Measurements from ENCODE around the gene APOF.
"Not testable (repeated sequence)": the region's sequence is repeated elsewhere in the genome, so short reads cannot be mapped to it uniquely, and the experiment has no call there.

The APOF gene

GRCh38 chr12:56332512-56333196 lies 30.0 kb downstream of the APOF start:
- DNase-seq (ENCODE audit: low spot score): no peak

- peak; percentile 18 for DNase-seq (ENCODE audit: low spot score)
These were observed 31.6 kb downstream of the APOF start for GRCh38 chr12:56330936-56331490.

GRCh38 chr12:56326533-56326932 lies 36.1 kb downstream of the APOF start:
- peak; percentile 23 for DNase-seq (ENCODE audit: low spot score)

- DNase-seq (ENCODE audit: low spot score): no peak
These were observed 36.5 kb downstream of the APOF start for GRCh38 chr12:56326126-56326525.

- DNase-seq (ENCODE audit: low spot score): no peak
These were observed 38.5 kb downstream of the APOF start for GRCh38 chr12:56324206-56324605.

- not testable (repeated sequence) for DNase-seq (ENCODE audit: low spot score)
These were observed 41.0 kb downstream of the APOF start for GRCh38 chr12:56321610-56322009.

- peak; percentile 25 for DNase-seq (ENCODE audit: low spot score)
These were observed 41.6 kb downstream of the APOF start for GRCh38 chr12:56321027-56321426.

- no peak for DNase-seq (ENCODE audit: low spot score)
These were observed 45.0 kb downstream of the APOF start for GRCh38 chr12:56317675-56318074.

GRCh38 chr12:56315622-56316473 lies 46.8 kb downstream of the APOF start, which contains the start of gene CNPY2:
Gene CNPY2 (minus strand): TSS chr12:56315988. CDS start chr12:56315217, 771 bp downstream.
- DNase-seq (ENCODE audit: low spot score): peak; percentile 100

GRCh38 chr12:56315249-56315621 lies 47.4 kb downstream of the APOF start:
- peak; percentile 31 for DNase-seq (ENCODE audit: low spot score)

- DNase-seq (ENCODE audit: low spot score): no peak
These were observed 51.7 kb downstream of the APOF start for GRCh38 chr12:56311003-56311402.
